ENCODE data around the gene SLC44A4.
A peak's percentile ranks its signal among the peaks of the same experiment; 100 is the strongest.

Gene SLC44A4

GRCh38 chr6:31877125-31877650, 1.6 kb downstream of the SLC44A4 start:
- TF ChIP-seq ARNTL (CRISPR knock-in tag; IDR thresholded peaks at IDR 0.05; ENCODE audit: borderline replicate concordance, low read depth) (no peak), ZNF70 (CRISPR knock-in tag; IDR thresholded peaks at IDR 0.05) (no peak), TOX (CRISPR knock-in tag; IDR thresholded peaks at IDR 0.05; ENCODE audit: borderline replicate concordance) (no peak), POU6F1 (CRISPR knock-in tag; IDR thresholded peaks at IDR 0.05; ENCODE audit: borderline replicate concordance, low read depth) (no peak), ZFP30 (CRISPR knock-in tag; IDR thresholded peaks at IDR 0.05) (no peak), CSDC2 (CRISPR knock-in tag; IDR thresholded peaks at IDR 0.05) (no peak), CREB5 (CRISPR knock-in tag; IDR thresholded peaks at IDR 0.05; ENCODE audit: low read depth) (no peak), ZFP3 (CRISPR knock-in tag; IDR thresholded peaks at IDR 0.05) (no peak), PATZ1 (CRISPR knock-in tag; IDR thresholded peaks at IDR 0.05; ENCODE audit: borderline replicate concordance) (no peak), TCF4 (CRISPR knock-in tag; IDR thresholded peaks at IDR 0.05; ENCODE audit: borderline replicate concordance) (no peak), PPARA (CRISPR knock-in tag; IDR thresholded peaks at IDR 0.05; ENCODE audit: borderline replicate concordance) (no peak)
- ATAC-seq: peak; percentile 7

GRCh38 chr6:31876357-31876756, 2.4 kb downstream of the SLC44A4 start:
- TF ChIP-seq ZFP30 (CRISPR knock-in tag; IDR thresholded peaks at IDR 0.05) (no peak), CSRNP3 (CRISPR knock-in tag; IDR thresholded peaks at IDR 0.05) (no peak), ESRRG (CRISPR knock-in tag; IDR thresholded peaks at IDR 0.05) (no peak), SNAI2 (CRISPR knock-in tag; IDR thresholded peaks at IDR 0.05) (no peak), BACH2 (CRISPR knock-in tag; IDR thresholded peaks at IDR 0.05; ENCODE audit: borderline replicate concordance) (no peak), PATZ1 (CRISPR knock-in tag; IDR thresholded peaks at IDR 0.05; ENCODE audit: borderline replicate concordance) (no peak), ZNF70 (CRISPR knock-in tag; IDR thresholded peaks at IDR 0.05) (no peak), CSDC2 (CRISPR knock-in tag; IDR thresholded peaks at IDR 0.05) (no peak), ZFP3 (CRISPR knock-in tag; IDR thresholded peaks at IDR 0.05) (no peak), GLIS3 (CRISPR knock-in tag; IDR thresholded peaks at IDR 0.05) (no peak), POU6F1 (CRISPR knock-in tag; IDR thresholded peaks at IDR 0.05; ENCODE audit: borderline replicate concordance, low read depth) (no peak), ARNTL (CRISPR knock-in tag; IDR thresholded peaks at IDR 0.05; ENCODE audit: borderline replicate concordance, low read depth) (no peak), ZC3H10 (CRISPR knock-in tag; IDR thresholded peaks at IDR 0.05) (no peak), CREB5 (CRISPR knock-in tag; IDR thresholded peaks at IDR 0.05; ENCODE audit: low read depth) (no peak), ISL1 (CRISPR knock-in tag; IDR thresholded peaks at IDR 0.05) (no peak), OSR1 (CRISPR knock-in tag; IDR thresholded peaks at IDR 0.05) (no peak), PPARA (CRISPR knock-in tag; IDR thresholded peaks at IDR 0.05; ENCODE audit: borderline replicate concordance) (no peak), TSHZ2 (CRISPR knock-in tag; IDR thresholded peaks at IDR 0.05) (no peak), TOX (CRISPR knock-in tag; IDR thresholded peaks at IDR 0.05; ENCODE audit: borderline replicate concordance) (no peak)
- ATAC-seq: no peak

Data from SK-N-SH treated with all-trans-retinoic acid at 6 μM for 48 hours (cell line).